H9 (cell line): ENCODE data around the gene PTBP2. TPM values are rescaled to one million over a fixed set of nuclear protein-coding genes. Genes with fewer than 3 reads are reported as not detected.
A peak's percentile ranks its signal among the peaks of the same experiment; 100 is the strongest.

Source experiments
- DNase-seq: peaks from one replicate; pipeline ENCODE4 v3.0.0-alpha.2; 2017
- H2AFZ ChIP-seq: one replicate; pipeline ENCODE4 v1.6.1; 2013; ENCODE audit warnings: mild to moderate bottlenecking, low read length, control low read depth, moderate library complexity
- H2AK5ac ChIP-seq: 2 replicates; pipeline ENCODE4 v1.6.1; 2013; ENCODE audit warnings: low read length, control low read depth, mixed read lengths; ENCODE audit not compliant: insufficient read length
- H2BK120ac ChIP-seq: one replicate; pipeline ENCODE4 v1.6.1; 2013; ENCODE audit warnings: low read depth, mild to moderate bottlenecking, low read length, control low read depth, inconsistent platforms; ENCODE audit not compliant: poor library complexity, severe bottlenecking
- H2BK12ac ChIP-seq: 2 replicates; pipeline ENCODE4 v1.6.1; 2013; ENCODE audit warnings: low read length, control low read depth, mixed read lengths, low read depth; ENCODE audit not compliant: insufficient read length
- H2BK15ac ChIP-seq: 2 replicates; pipeline ENCODE4 v1.6.1; 2013; ENCODE audit warnings: low read depth, low read length, control low read depth
- H2BK20ac ChIP-seq: one replicate; pipeline ENCODE4 v1.6.1; 2013; ENCODE audit warnings: low read depth, mild to moderate bottlenecking, low read length, control low read depth, inconsistent platforms; ENCODE audit not compliant: poor library complexity, severe bottlenecking
- H2BK5ac ChIP-seq: 2 replicates; pipeline ENCODE4 v1.6.1; 2013; ENCODE audit warnings: low read length, control low read depth, mixed read lengths; ENCODE audit not compliant: insufficient read length
- H3K14ac ChIP-seq: 2 replicates; pipeline ENCODE4 v1.6.1; 2013; ENCODE audit warnings: low read length, control low read depth; ENCODE audit not compliant: insufficient read depth
- H3K18ac ChIP-seq: 2 replicates; pipeline ENCODE4 v1.6.1; 2013; ENCODE audit warnings: low read depth, mild to moderate bottlenecking, mixed read lengths, low read length, control low read depth; ENCODE audit not compliant: insufficient read length
- H3K23ac ChIP-seq: 2 replicates; pipeline ENCODE4 v1.6.1; 2013; ENCODE audit warnings: low read length, control low read depth, mixed read lengths, low read depth; ENCODE audit not compliant: insufficient read length
- H3K23me2 ChIP-seq: 2 replicates; pipeline ENCODE4 v1.6.1; 2013; ENCODE audit warnings: low read depth, mild to moderate bottlenecking, mixed read lengths, low read length, control low read depth; ENCODE audit not compliant: insufficient read length, poor library complexity, severe bottlenecking
- H3K27ac ChIP-seq: 2 replicates; pipeline ENCODE4 v1.5.1; 2013; ENCODE audit warnings: low read length, control low read depth, mixed read lengths, low read depth; ENCODE audit not compliant: insufficient read length
- H3K27me3 ChIP-seq: 2 replicates; pipeline ENCODE4 v1.6.1; 2013; ENCODE audit warnings: low read length, control low read depth, inconsistent platforms; ENCODE audit not compliant: insufficient read depth
- H3K4ac ChIP-seq: 2 replicates; pipeline ENCODE4 v1.6.1; 2013; ENCODE audit warnings: low read depth, mild to moderate bottlenecking, control low read depth, inconsistent platforms, low read length, moderate library complexity
- H3K4me1 ChIP-seq: 2 replicates; pipeline ENCODE4 v1.6.1; 2013; ENCODE audit warnings: low read length, control low read depth, inconsistent platforms; ENCODE audit not compliant: insufficient read depth
- H3K4me2 ChIP-seq: 2 replicates; pipeline ENCODE4 v1.6.1; 2013; ENCODE audit warnings: low read length, control low read depth, mixed read lengths; ENCODE audit not compliant: insufficient read length, insufficient read depth
- H3K56ac ChIP-seq: 2 replicates; pipeline ENCODE4 v1.6.1; 2013; ENCODE audit warnings: low read depth, mild to moderate bottlenecking, mixed read lengths, low read length, control low read depth; ENCODE audit not compliant: insufficient read length
- H3K79me1 ChIP-seq: 2 replicates; pipeline ENCODE4 v1.6.1; 2013; ENCODE audit warnings: low read depth, mild to moderate bottlenecking, moderate library complexity, low read length, control low read depth, inconsistent platforms; ENCODE audit not compliant: insufficient read depth, poor library complexity, severe bottlenecking
- H3K79me2 ChIP-seq: 2 replicates; pipeline ENCODE4 v1.6.1; 2013; ENCODE audit warnings: low read length, control low read depth, inconsistent platforms; ENCODE audit not compliant: insufficient read depth
- H3K9ac ChIP-seq: 2 replicates; pipeline ENCODE4 v1.6.1; 2013; ENCODE audit warnings: low read length, control low read depth, mixed read lengths; ENCODE audit not compliant: insufficient read length; ENCODE audit errors: extremely low read depth
- H3K9me3 ChIP-seq: one replicate; pipeline ENCODE4 v1.6.1; 2013; ENCODE audit warnings: low read depth, low read length, inconsistent platforms; ENCODE audit not compliant: control insufficient read depth
- H3T11ph ChIP-seq: one replicate; pipeline ENCODE4 v1.6.1; 2013; ENCODE audit warnings: mild to moderate bottlenecking, low read length, control low read depth, inconsistent platforms
- H4K20me1 ChIP-seq: one replicate; pipeline ENCODE4 v1.6.1; 2013; ENCODE audit not compliant: control insufficient read depth, insufficient read length, insufficient read depth
- H4K5ac ChIP-seq: 2 replicates; pipeline ENCODE4 v1.6.1; 2013; ENCODE audit warnings: low read depth, mild to moderate bottlenecking, mixed read lengths, low read length, control low read depth; ENCODE audit not compliant: insufficient read length
- H4K8ac ChIP-seq: replicated peaks from 2 replicates; pipeline ENCODE4 v1.6.1; 2013; ENCODE audit warnings: low read length, control low read depth, mixed read lengths, low read depth; ENCODE audit not compliant: insufficient read length
- H4K91ac ChIP-seq: 2 replicates; pipeline ENCODE4 v1.6.1; 2013; ENCODE audit warnings: low read depth, mild to moderate bottlenecking, moderate library complexity, mixed read lengths, low read length, control low read depth; ENCODE audit not compliant: insufficient read length
- H3K27ac Mint-ChIP-seq, 3 experiments: 2 replicates in 2 of 3; 3 replicates in 1 of 3; pipeline ENCODE4 v1.8.0; 2020 to 2021; ENCODE audit warnings: mixed read lengths in 3 of 3, mild to moderate bottlenecking in 1 of 3, moderate library complexity in 1 of 3
- H3K27me3 Mint-ChIP-seq: 2 replicates; pipeline ENCODE4 v1.8.0; 2021; ENCODE audit warnings: low read depth, mild to moderate bottlenecking, moderate library complexity, mixed read lengths
- H3K36me3 Mint-ChIP-seq, 3 experiments: 2 replicates in 2 of 3; 3 replicates in 1 of 3; pipeline ENCODE4 v1.8.0; 2020 to 2021; ENCODE audit warnings: low read depth in 3 of 3, mixed read lengths in 3 of 3; ENCODE audit not compliant: insufficient read depth in 1 of 3
- H3K4me1 Mint-ChIP-seq, 2 experiments: 2 replicates each; pipeline ENCODE4 v1.8.0; 2020; ENCODE audit warnings: mixed read lengths in 2 of 2
- H3K4me3 Mint-ChIP-seq, 2 experiments: 2 replicates in 1 of 2; 3 replicates in 1 of 2; pipeline ENCODE4 v1.8.0; 2020 to 2021; ENCODE audit warnings: mild to moderate bottlenecking in 2 of 2, mixed read lengths in 2 of 2, moderate library complexity in 1 of 2
- H3K9me3 Mint-ChIP-seq, 2 experiments: 2 replicates in 1 of 2; 3 replicates in 1 of 2; pipeline ENCODE4 v1.8.0; 2020; ENCODE audit warnings: mild to moderate bottlenecking in 2 of 2, mixed read lengths in 2 of 2, moderate library complexity in 1 of 2
- CTCF ChIP-seq: fragments of 200-600 bp; sonication (generic); conservative IDR thresholded peaks from 3 replicates; pipeline ENCODE4 v1.8.0; 2021; ENCODE audit warnings: antibody characterized with exemption, mild to moderate bottlenecking
- WGBS: extraction: QIAGEN DNeasy Blood & Tissue Kit; methylation state at CpG from one replicate; pipeline ENCODE4 v1.1.7; 2013; ENCODE audit warnings: missing lambda C conversion rate, low lambda C conversion rate, mixed read lengths; ENCODE audit not compliant: insufficient read length; ENCODE audit errors: extremely low coverage; 5-methylcytosine and 5-hydroxymethylcytosine counted together
- long read RNA-seq: library from polyadenylated mRNA; unstranded; transcript quantifications from one replicate; pipeline ENCODE4 v2.0.0, GENCODE V29; 2020
- total RNA-seq: library from RNA; stranded (reverse); gene quantifications from 2 replicates; pipeline ENCODE4 v1.2.1, GENCODE V29; 2021

Gene PTBP2
- total RNA-seq, result 67.4 and 75.4 TPM in 2 replicates
- long read RNA-seq, full-length matches to known transcripts, result 230 of 306 reads
- long read RNA-seq, partial matches to known transcripts, result 32 of 306 reads
- long read RNA-seq, other reads (novel, unspliced or antisense), result 44 of 306 reads

GRCh38 chr1:96721416-96722160 lies at the start of gene PTBP2:
PTBP2 (plus strand) TSS chr1:96721784; CDS start chr1:96721865, 81 bp downstream.
- H3K27ac ChIP-seq, result peak within 1 kb of the TSS; percentile 83
- H3K4me1 ChIP-seq, result peaks cover 4% of the 10 kb centered on the region; the same call in 1 of the 2 replicates
- no peaks in the 10 kb centered on the region for H4K20me1 ChIP-seq
- peak within 1 kb of the TSS; percentile 98 for H3K9ac ChIP-seq
- peaks cover 10% of the 10 kb centered on the region for H3K23me2 ChIP-seq
- WGBS, result no CpG with 5 or more reads among the region's 75 CpGs
- no peak within 1 kb of the TSS for H2BK20ac ChIP-seq
- Mint-ChIP-seq H3K9me3 (peaks cover 2 to 3% of the 10 kb centered on the region in 2 experiments; a peak in 3 of 5 replicates), H3K27me3 (no peaks in the 10 kb centered on the region), H3K4me1 (peaks cover 25 to 29% of the 10 kb centered on the region in 2 experiments), H3K4me3 (peak within 1 kb of the TSS; percentile 91 to 97), H3K36me3 (peaks cover 27 to 39% (median 33%) of the 10 kb centered on the region in 3 experiments), H3K27ac (peak within 1 kb of the TSS; percentile 97 to 99 (median 99))
- H4K91ac ChIP-seq, result peak within 1 kb of the TSS; percentile 97
- TF ChIP-seq CTCF, result no peak
- H3K4ac ChIP-seq, result peak within 1 kb of the TSS; percentile 63; the same call in 1 of the 2 replicates
- no peak within 1 kb of the TSS for H2BK15ac ChIP-seq
- H3K79me2 ChIP-seq, result peaks cover 24% of the 10 kb centered on the region
- peak within 1 kb of the TSS; percentile 91 for H3K18ac ChIP-seq
- peaks cover 3% of the 10 kb centered on the region for H3K79me1 ChIP-seq
- peak within 1 kb of the TSS; percentile 96 for H3K56ac ChIP-seq
- DNase-seq, result peak; percentile 84
- H3T11ph ChIP-seq, result no peak within 1 kb of the TSS
- H2BK12ac ChIP-seq, result peak within 1 kb of the TSS; percentile 94
- peak within 1 kb of the TSS; percentile 99 for H4K8ac ChIP-seq
- peak within 1 kb of the TSS; percentile 100 for H3K4me2 ChIP-seq
- H3K9me3 ChIP-seq, result no peaks in the 10 kb centered on the region
- H3K14ac ChIP-seq, result peak within 1 kb of the TSS; percentile 99
- peak within 1 kb of the TSS; percentile 74 for H2BK120ac ChIP-seq
- H4K5ac ChIP-seq, result peak within 1 kb of the TSS; percentile 99
- H3K27me3 ChIP-seq, result no peaks in the 10 kb centered on the region
- no peak within 1 kb of the TSS for H2AFZ ChIP-seq
- no peak within 1 kb of the TSS for H3K23ac ChIP-seq
- H2AK5ac ChIP-seq, result peak within 1 kb of the TSS; percentile 99
- peak within 1 kb of the TSS; percentile 97 for H2BK5ac ChIP-seq
